Activated CD8-positive, alpha-beta memory T cell treated with anti-CD3 and anti-CD28 coated beads for 24 hours (primary cell): ENCODE measurements around the gene GNB1.
"Not testable (repeated sequence)": the region's sequence is repeated elsewhere in the genome, so short reads cannot be mapped to it uniquely, and the experiment has no call there.

Experiments used
- DNase-seq: peaks from one replicate; pipeline ENCODE4 v3.0.0-alpha.2; 2020

Gene GNB1

DNA sequence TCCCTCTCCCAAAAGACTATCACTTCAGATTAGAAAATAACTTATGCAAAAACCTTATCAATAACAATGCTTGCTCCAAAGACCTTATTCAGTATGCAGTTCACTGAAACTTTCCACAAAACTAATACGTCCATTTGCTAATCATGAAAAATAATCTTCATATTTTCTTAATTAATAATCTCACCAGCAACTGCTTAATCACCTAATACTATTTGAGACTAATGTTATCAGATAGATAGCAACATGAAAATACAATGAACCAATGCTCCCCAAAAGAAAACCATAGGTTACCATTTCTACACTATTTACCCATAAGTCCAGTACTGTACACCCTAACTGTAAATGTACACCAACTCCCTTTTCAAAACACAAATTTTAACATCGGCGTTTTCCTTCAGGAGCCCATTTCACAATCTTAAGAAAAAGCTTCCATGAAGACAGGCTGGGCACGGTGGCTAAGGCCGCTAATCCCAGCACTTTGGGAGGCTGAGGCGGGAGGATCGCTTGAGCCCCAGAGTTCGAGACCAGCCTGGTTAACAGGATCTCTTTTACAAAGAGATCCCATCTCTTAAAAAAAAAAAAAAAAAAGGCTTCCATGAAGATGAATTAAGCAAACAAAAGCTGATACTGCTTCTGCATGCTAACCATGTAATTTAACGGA, 1.7 kb downstream of the GNB1 start:
- DNase-seq: no peak

DNA sequence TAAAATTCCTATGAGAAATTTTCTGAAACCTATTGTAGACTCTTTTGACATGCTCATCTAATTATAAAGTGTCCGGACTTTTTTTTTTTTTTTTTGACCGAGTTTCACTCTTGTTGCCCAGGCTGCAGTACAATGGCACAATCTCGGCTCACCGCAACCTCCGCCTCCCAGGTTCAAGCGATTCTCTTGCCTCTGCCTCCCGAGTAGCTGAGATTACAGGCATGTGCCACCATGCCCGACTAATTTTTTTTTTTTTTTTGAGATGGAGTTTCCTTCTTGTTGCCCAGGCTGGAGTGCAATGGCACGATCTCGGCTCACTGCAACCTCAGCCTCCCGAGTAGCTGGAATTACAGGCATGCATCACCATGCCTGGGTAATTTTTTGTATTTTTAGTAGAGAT, 7.0 kb downstream of the GNB1 start:
- not testable (repeated sequence) for DNase-seq

- no peak for DNase-seq
Measured at GRCh38 chr1:1883092-1883873, 7.6 kb downstream of the GNB1 start.

- no peak for DNase-seq
Measured at GRCh38 chr1:1881727-1882126, 9.2 kb downstream of the GNB1 start.

DNA sequence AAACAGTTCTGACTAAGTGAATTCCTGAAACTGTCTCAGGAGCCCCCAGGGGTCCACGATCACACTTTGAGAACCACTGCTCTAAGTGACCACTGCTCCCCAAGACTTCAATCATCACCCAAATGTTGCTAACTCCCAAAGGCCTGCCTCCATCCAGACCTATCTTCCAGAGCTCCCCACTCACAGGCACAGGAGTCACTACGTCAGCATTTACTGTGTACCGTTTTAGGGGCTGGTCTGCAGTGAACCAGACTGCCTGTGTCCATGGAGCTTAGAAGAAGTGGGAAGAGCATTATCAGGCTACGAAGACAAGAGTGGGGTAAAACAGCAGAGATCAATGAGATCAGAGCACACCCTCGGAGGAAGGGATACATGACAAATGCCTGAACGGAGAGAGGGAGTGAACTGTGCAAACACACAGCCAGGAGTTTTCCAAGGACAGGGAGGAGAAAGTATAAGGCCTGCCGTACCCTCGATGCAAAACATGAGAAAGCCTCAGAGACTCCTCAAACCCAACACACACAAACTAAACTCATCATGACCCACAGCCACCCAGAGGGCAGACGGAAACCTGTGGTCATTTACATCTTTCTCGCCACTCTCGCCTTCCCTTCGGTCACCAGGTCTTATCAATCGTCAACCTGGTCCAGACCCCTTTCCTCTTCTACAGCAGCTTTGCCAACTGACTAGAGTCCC, 10.1 kb downstream of the GNB1 start:
- DNase-seq: no peak

GRCh38 chr1:1879942-1880341, 10.9 kb downstream of the GNB1 start:
- DNase-seq: no peak

DNA sequence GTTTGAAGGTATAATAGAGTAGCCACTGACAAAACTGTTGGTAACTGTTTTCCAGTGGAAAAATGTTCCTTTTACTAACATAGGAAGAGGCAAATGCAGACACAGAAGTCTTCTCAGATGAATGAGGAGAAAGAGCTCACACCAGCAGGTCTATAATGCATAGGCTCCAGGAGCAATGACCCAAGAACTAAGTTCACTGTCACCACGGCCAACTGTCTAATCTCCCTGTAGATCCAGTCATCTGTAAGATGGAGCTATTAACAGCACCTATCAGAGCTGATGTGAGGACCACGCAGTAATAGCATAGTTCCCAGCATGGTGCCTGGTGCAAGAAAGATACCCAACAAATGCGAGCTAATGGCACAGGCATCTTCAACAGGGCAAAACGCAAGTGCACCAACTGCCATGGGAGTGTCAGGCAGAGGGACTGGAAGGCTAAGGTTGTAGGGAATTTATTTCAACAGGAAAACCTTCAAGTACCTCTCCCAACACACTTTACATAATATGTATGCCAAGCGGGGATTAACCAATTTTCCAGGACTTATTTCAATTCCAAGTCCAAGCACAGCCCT, 12.9 kb downstream of the GNB1 start:
- no peak for DNase-seq

DNA sequence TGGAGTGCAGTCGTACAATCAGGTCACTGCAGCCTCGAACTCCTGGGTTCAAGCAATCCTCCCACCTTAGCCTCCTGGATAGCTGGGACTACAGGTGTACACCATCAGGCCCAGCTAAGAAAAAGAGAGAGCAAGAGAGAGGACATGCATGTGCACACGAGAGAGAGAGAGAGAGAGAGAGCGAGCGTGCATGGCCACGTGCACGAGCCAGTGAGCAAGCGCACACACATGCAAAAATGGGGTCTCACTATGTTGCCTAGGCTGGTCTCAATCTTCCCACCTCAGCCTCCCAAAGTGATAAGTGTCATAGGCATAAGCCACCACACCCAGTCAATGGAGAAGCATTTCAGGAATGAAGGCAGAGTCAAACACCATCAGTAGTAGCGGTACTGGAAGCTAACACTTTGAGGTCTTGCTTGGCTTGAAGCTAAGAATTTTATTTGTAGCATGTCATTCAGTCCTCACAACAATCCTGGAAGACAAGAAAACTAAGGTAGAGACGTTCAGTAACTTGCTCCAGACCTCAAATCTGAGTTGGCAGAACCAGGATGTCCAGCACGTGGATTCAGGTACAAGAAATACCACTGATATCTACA, 14.5 kb downstream of the GNB1 start:
- DNase-seq: no peak

GRCh38 chr1:1875932-1876331, 15.0 kb downstream of the GNB1 start:
- DNase-seq: no peak

GRCh38 chr1:1874901-1875300, 16.0 kb downstream of the GNB1 start:
- no peak for DNase-seq

DNA sequence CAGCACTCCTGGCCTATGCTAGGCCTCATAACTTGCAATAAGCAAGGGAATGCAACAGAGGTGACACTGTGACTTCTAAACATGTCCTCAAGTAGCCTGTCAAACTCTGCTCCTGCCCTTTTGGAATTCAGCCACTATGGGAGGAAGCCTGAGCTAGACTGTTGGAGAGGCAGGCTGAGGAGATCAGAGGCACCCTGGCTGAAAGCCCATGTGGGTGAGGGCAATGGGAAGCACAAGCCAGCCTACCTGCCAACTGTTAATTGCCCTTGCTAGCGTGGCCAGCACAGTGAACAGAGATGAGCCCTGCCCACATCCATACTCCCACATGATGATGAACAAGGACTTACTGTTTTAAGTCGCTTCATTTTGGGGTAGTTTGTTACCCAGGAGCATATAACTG, 17.7 kb downstream of the GNB1 start:
- DNase-seq: no peak

DNA sequence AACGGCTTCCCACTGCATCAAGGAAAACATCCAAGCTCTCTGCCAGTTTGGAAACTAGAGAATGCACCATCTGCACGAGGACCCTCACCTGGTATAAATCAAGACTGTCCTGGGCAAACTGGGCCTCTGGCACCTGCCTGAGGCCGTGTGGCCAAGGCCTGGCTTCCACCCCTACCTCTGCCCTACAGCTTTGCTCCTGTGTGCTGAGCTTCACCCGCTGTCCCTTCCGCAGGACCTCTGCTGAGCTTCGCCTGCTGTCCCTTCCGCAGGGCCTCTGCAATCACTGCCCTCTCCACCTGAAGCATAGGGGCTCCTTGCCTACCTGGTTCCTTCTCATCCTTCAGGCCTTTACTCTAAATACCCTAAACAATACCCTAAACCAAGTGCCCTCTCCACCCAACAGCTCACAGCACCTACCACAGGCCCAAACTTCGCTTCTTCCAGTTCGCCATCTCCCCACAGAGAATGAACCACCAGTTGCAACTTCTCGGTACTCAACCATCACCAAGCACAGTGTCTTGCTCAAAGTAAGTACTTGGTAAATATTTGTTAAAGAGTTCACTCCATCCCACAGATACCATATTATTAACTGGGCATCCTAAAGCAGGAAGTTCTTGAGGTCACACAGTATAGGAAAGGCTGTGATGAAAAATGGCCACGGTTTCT, 18.4 kb downstream of the GNB1 start:
- DNase-seq: no peak

- no peak for DNase-seq
Measured at GRCh38 chr1:1869469-1869868, 21.4 kb downstream of the GNB1 start.

DNA sequence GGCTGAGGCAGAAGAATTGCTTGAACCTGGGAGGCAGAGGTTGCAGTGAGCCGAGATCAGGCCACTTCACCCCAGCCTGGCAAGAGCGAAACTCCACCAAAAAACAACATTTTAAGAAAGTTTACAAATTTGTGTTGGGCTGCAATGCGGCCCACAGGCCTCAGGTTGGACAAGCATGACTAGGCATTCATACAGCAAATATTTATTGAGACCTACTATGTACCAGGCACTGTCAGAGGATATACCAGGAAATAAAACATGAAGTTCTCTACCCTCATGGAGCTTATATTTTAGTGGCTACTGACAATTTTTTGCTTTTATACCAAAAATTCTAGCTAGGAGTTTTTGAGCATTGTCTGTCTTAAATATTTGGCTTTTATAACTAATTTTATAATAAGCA, 23.7 kb downstream of the GNB1 start:
- DNase-seq: no peak

DNA sequence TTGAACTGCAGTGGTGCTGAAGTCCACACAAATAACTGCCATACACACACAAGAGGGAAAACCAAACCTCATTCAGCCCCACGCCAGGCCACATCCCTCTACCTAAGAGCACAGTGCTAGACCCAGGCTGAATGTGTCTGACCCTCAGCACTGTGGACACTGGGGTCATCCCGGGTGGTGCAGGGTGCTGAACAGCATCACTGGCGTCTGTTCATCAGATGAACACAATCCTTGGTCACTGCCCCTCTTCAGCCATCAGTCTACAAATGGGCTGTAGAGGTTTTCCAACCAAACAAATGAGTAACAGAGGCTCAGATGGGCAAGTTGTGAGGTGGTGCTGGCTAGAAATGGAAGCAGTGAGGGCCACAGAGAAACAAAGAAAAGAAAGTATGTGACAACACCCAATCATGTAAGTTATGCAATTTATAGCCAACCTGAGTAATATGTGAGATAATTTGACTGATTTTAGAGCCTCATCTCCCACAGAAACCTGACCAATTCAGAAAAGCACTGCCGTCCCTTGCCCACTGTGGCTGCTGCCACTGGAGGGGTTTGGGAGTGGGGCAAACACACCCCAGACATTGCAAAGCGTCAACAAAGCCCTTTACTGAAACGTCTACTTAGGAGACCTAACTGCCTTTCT, 27.9 kb downstream of the GNB1 start:
- no peak for DNase-seq

DNA sequence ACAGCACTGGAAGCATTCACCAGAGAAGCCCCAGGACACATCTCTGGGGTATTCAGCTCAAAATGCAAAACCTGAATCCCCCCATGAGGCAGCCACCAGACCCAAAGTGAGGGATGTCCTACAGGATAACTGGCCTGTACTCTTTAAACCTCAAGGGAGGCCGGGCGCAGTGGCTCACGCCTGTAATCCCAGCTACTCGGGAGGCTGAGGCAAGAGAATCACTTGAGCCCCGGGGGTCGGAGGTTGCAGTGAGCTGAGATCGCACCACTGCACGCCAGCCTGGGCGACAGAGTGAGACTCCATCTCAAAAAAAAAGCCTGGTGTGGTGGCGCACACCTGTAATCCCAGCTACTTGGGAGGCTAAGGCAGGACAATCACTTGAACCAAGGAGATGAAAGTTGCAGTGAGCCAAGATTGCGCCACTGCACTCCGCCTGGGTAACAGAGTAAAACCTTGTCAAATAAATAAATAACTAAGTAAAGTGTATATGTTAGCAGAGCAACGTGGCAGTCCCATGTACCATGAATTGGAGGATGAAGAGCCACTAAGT, 29.1 kb downstream of the GNB1 start:
- not testable (repeated sequence) for DNase-seq

GRCh38 chr1:1861339-1861730, 29.6 kb downstream of the GNB1 start:
- no peak for DNase-seq

DNA sequence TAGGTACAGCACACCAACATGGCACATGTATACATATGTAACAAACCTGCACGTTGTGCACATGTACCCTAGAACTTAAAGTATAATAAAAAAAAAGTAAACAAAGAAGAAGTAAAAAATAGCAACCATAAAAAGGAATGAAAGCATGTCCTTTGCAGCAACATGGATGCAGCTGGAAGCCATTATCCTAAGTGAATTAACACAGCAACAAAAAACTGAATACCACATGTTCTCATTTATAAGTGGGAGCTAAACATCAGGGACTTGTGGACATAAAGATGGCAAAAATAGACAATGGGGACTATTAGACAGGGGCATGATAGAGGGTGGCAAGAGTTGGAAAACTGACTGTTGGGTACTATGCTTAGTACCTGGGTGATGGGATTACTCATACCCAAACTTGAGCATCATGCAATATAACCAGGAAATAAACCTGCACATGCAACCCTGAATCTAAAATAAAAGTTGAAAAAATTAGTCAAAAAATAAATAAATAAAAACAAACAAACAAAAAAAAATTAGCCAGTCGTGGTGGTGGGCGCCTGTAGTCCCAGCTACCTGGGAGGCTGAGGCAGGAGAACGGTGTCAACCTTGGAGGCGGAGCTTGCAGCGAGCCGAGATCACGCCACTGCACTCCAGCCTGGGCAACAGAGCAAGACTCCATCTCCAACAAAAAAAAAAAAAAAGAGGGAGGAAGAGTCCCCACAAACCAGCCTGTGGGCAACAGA, 30.8 kb downstream of the GNB1 start:
- not testable (repeated sequence) for DNase-seq

GRCh38 chr1:1858382-1859086, 32.4 kb downstream of the GNB1 start:
- DNase-seq: no peak

- DNase-seq: no peak
Measured at GRCh38 chr1:1857096-1857703, 33.7 kb downstream of the GNB1 start.
